ENCODE data around the gene TAOK2. TPM values are rescaled to one million over a fixed set of nuclear protein-coding genes. Genes with fewer than 3 reads are reported as not detected.

The TAOK2 gene
- total and polyA plus RNA-seq, 2 of the 13 experiments (the other 11 are each of a cell fraction or from before 2014, with no cell fraction given), result 17.4 to 43.2 TPM

DNA sequence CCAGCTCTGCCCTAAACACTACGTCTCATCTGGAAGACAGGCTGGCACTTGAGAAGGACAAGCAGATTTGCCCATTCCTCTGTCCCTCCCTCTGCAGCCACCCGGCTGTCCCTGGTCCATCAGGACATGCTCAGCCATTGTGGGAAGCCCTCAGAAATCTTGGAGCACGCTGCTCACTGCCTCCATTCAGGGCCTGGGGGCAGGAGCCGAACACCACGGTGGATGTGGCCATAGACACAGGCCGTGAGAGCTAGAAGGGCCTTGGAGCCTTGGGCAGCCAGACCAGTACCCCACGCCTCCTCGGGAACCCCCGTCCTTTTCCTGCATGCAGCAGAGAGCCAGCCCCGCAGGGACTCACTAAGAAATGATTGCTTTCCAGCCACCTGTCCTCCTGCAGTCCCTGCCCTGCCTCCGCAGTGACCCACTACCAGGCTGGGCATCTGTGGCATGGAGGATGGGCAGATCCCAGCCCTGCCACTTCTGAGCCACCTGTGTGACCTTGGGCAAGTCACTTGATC, 33.8 kb downstream of the TAOK2 start:
- Histone ChIP-seq H3K79me2 (ENCODE audit: insufficient read depth, low read length) (no peaks in the 10 kb centered on the region), H2AFZ (ENCODE audit: low read length) (no peak overlapping the region), H3K9me3 (ENCODE audit: low read length) (no peaks in the 10 kb centered on the region), H3K36me3 (replicated peaks in 1 of 2; ENCODE audit: control insufficient read depth in 1 of 2, insufficient read depth in 2 of 2, low read length in 2 of 2) (peaks cover 0 to 3% of the 10 kb centered on the region in 2 experiments; a peak in 1 of 5 replicates), H3K4me3 (replicated peaks in 1 of 3; ENCODE audit: insufficient read depth in 1 of 3, low read depth in 2 of 3, low read length in 3 of 3) (no peak overlapping the region), H3K27me3 (ENCODE audit: control insufficient read depth in 1 of 2, insufficient read depth in 2 of 2, low read length in 2 of 2) (peaks cover 10 to 27% of the 10 kb centered on the region in 2 experiments; a peak in 4 of 5 replicates), H3K4me1 (ENCODE audit: insufficient read depth, low read length) (peaks cover 26% of the 10 kb centered on the region), H3K27ac (ENCODE audit: extremely low read length, insufficient read depth, low read length) (no peak overlapping the region), H4K20me1 (ENCODE audit: insufficient read depth, low read length) (no peaks in the 10 kb centered on the region), H3K4me2 (ENCODE audit: low read depth, low read length) (no peak overlapping the region), H3K9ac (ENCODE audit: insufficient read depth, low read depth, low read length) (no peak overlapping the region)
- ATAC-seq (no peak), DNase-seq (ENCODE audit: low spot score) (no peak), FAIRE-seq (no peak)
- POLR2A ChIA-PET, result interaction anchor here (1.1 kb wide), 2 partner anchors 25 to 106 kb away, joined by 3 read pairs; no protein-coding TSS in a partner anchor
- CTCF ChIA-PET (ENCODE audit: low intra/inter-chr PET ratio, low total read pairs), result no interaction called here
- WGBS (ENCODE audit: low lambda C conversion rate), result 83% methylated on average over 4 of the region's 11 CpGs
- peak; percentile 48; the same call in 1 of the 2 replicates for TF ChIP-seq AKAP8 (CRISPR knock-in tag; IDR thresholded peaks at IDR 0.05)
- TF ChIP-seq, protein P1, sequence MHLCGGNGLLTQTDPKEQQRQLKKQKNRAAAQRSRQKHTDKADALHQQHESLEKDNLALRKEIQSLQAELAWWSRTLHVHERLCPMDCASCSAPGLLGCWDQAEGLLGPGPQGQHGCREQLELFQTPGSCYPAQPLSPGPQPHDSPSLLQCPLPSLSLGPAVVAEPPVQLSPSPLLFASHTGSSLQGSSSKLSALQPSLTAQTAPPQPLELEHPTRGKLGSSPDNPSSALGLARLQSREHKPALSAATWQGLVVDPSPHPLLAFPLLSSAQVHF (CRISPR knock-in tag; IDR thresholded peaks at IDR 0.05), result no peak
- peak; percentile 32 for TF ChIP-seq TAF15 (IDR thresholded peaks at IDR 0.05; ENCODE audit: low read depth, low read length, poor library complexity, severe bottlenecking)
- TF ChIP-seq RORA (CRISPR knock-in tag; IDR thresholded peaks at IDR 0.05), result no peak
- TF ChIP-seq ZNF841 (CRISPR knock-in tag; IDR thresholded peaks at IDR 0.05; ENCODE audit: borderline replicate concordance), result no peak
- no peak for TF ChIP-seq ATF1 (CRISPR knock-in tag; IDR thresholded peaks at IDR 0.05)
- 0 out of 2 replicates have a peak, but pooled peaks have one; percentile 28 for TF ChIP-seq KDM2A (CRISPR knock-in tag; IDR thresholded peaks at IDR 0.05; ENCODE audit: borderline replicate concordance, low read depth)
- TF ChIP-seq TCF7 (IDR thresholded peaks at IDR 0.05; ENCODE audit: low read depth), result no peak
- peak; percentile 57 for TF ChIP-seq AGO1 (IDR thresholded peaks at IDR 0.05; ENCODE audit: low read depth, low read length, poor library complexity, severe bottlenecking)
- intact Hi-C loops (cut with micrococcal nuclease; ENCODE audit: unreplicated experiment) (no loop called here), in situ Hi-C loops (cut with HindIII; ENCODE audit: extremely low pct_ligation_motif_present, low pct_unique_long_range_greater_than_20kb) (loop anchor here (10.0 kb wide), 1 partner anchor 143 kb away; the partner anchor contains the start of gene CDIPT)
- BruUV-seq (replicated peaks), result no TSS peak

All from HepG2 (cell line).